Measurements from ENCODE around the gene ZSCAN31. TPM values are rescaled to one million over a fixed set of nuclear protein-coding genes. Genes with fewer than 3 reads are reported as not detected.
A peak's percentile ranks its signal among the peaks of the same experiment; 100 is the strongest.

The ZSCAN31 gene
- total and polyA plus RNA-seq, 9 of the 15 experiments (the other 6 are each of a cell fraction or from before 2014, with no cell fraction given) = 3.9 to 12.1 (median 7.0) TPM

DNA sequence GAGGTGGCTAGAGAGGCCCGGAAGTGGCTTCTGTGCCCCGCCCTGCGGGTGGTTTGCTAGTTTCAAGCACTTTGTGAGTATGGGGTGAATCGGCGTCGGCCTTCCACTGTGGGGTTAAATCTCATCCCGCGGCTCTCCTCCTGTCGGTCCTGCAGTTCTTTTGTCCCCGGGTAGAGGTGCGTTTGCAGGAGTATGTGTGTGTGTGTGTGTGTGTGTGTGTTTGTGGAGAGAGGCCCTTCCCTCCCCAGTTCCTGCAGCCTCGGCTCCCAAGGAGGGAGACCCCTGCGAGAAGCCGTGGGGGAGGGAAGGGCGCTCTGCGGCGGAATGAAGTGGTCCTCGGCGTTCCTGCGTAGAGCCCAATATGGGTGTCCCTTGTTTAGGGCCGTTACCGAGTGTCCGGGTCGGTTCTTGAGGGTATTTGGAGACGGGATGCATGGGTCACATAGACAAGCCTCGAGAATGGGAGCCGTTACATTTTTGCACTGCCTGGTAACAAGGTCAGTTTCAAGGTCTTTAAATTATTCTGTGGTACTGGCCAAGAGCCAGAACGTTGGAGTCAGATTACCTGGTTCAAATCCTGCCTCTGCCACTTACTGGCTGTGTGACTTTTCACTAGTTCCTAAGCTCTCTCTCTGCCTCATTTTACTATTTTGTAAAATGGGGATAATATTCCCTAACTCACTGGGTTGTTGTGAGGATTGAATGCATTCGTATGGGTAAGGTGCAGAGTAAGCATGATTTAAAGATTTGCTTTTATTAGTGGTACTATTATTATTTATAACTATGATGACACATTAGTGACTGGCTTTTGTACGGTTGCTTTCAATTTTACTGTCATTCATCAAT, 14.2 kb upstream of the ZSCAN31 start, which contains the start of gene ZKSCAN3 (continued):
- TF ChIP-seq HDAC8 (tag; IDR thresholded peaks at IDR 0.05) = no peak
- no peak for TF ChIP-seq CUX1 (CRISPR knock-in tag; IDR thresholded peaks at IDR 0.05)
- peak; percentile 51 for TF ChIP-seq GTF2F1 (IDR thresholded peaks at IDR 0.05; ENCODE audit: low read depth, low read length)
- TF ChIP-seq U2AF1 (optimal IDR thresholded peaks at IDR 0.05; ENCODE audit: low read depth, low read length) = no peak
- peak; percentile 70; the same call in 1 of the 2 replicates for TF ChIP-seq ZKSCAN8 (CRISPR knock-in tag; IDR thresholded peaks at IDR 0.05)
- TF ChIP-seq FOXK2 (conservative IDR thresholded peaks at IDR 0.05 in 1 of 2, IDR thresholded peaks at IDR 0.05 in 1 of 2; ENCODE audit: low read depth in 2 of 2) = peak; percentile 58 to 61
- TF ChIP-seq TBP (optimal IDR thresholded peaks at IDR 0.05; ENCODE audit: low read depth, low read length) = peak; percentile 90
- TF ChIP-seq ZNF507 (tag; conservative IDR thresholded peaks at IDR 0.05) = no peak
- TF ChIP-seq TRIM24 (IDR thresholded peaks at IDR 0.05) = peak; percentile 41 to 85; a peak in 3 of 4 replicates
- peak; percentile 78; the same call in 1 of the 2 replicates for TF ChIP-seq KDM2B (CRISPR knock-in tag; IDR thresholded peaks at IDR 0.05)
- TF ChIP-seq THRAP3 (IDR thresholded peaks at IDR 0.05; ENCODE audit: borderline replicate concordance) = no peak; the same call in 1 of the 2 replicates
- no peak for TF ChIP-seq SFPQ (IDR thresholded peaks at IDR 0.05; ENCODE audit: low read depth, low read length)
- peak; percentile 4 to 48; a peak in 3 of 4 replicates for TF ChIP-seq RAD21 (CRISPR knock-in tag; conservative IDR thresholded peaks at IDR 0.05 in 1 of 2, IDR thresholded peaks at IDR 0.05 in 1 of 2)
- TF ChIP-seq SUPT5H (IDR thresholded peaks at IDR 0.05) = peak; percentile 98
- no peak for TF ChIP-seq MCM2 (IDR thresholded peaks at IDR 0.05; ENCODE audit: low read depth)
- TF ChIP-seq ZNF197 (CRISPR knock-in tag; IDR thresholded peaks at IDR 0.05; ENCODE audit: low read depth) = peak; percentile 31; the same call in 1 of the 2 replicates
- TF ChIP-seq, protein P1, sequence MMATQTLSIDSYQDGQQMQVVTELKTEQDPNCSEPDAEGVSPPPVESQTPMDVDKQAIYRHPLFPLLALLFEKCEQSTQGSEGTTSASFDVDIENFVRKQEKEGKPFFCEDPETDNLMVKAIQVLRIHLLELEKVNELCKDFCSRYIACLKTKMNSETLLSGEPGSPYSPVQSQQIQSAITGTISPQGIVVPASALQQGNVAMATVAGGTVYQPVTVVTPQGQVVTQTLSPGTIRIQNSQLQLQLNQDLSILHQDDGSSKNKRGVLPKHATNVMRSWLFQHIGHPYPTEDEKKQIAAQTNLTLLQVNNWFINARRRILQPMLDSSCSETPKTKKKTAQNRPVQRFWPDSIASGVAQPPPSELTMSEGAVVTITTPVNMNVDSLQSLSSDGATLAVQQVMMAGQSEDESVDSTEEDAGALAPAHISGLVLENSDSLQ (IDR thresholded peaks at IDR 0.05) = no peak
- peak; percentile 51 for TF ChIP-seq SIN3B (IDR thresholded peaks at IDR 0.05; ENCODE audit: low read depth)
- peak; percentile 85; the same call in 1 of the 2 replicates for TF ChIP-seq ZC3H8 (IDR thresholded peaks at IDR 0.05)
- TF ChIP-seq EGR1 (conservative IDR thresholded peaks at IDR 0.05) = no peak; the same call in 1 of the 2 replicates

All from K562 (cell line).